Endodermal cell (in vitro differentiated cells): ENCODE measurements around the gene MBD3L4. TPM values are rescaled to one million over a fixed set of nuclear protein-coding genes. Genes with fewer than 3 reads are reported as not detected.

Experiments used
- DNase-seq: peaks from one replicate; pipeline ENCODE4 v3.0.0-alpha.2; 2017
- H3K27ac ChIP-seq: 2 replicates; pipeline ENCODE4 v1.5.1; 2013; ENCODE audit warnings: mild to moderate bottlenecking, low read depth, low read length, moderate library complexity
- H3K27me3 ChIP-seq: 2 replicates; pipeline ENCODE4 v1.6.1; 2013; ENCODE audit warnings: mild to moderate bottlenecking, low read length, moderate library complexity; ENCODE audit not compliant: insufficient read depth, control insufficient read depth, poor library complexity, severe bottlenecking
- H3K36me3 ChIP-seq: 2 replicates; pipeline ENCODE4 v1.7.0; 2013; ENCODE audit warnings: mild to moderate bottlenecking, low read length, moderate library complexity; ENCODE audit not compliant: control insufficient read depth, insufficient read depth
- H3K4me1 ChIP-seq: one replicate; pipeline ENCODE4 v1.7.0; 2013; ENCODE audit warnings: low read length; ENCODE audit not compliant: control insufficient read depth, insufficient read depth
- H3K4me3 ChIP-seq: 2 replicates; pipeline ENCODE4 v1.5.1; 2013; ENCODE audit warnings: mild to moderate bottlenecking, low read length, moderate library complexity
- H3K9ac ChIP-seq: 2 replicates; pipeline ENCODE4 v1.6.1; 2013; ENCODE audit warnings: mild to moderate bottlenecking, low read length, moderate library complexity; ENCODE audit not compliant: poor library complexity, severe bottlenecking; ENCODE audit errors: extremely low read depth
- H3K9me3 ChIP-seq: 2 replicates; pipeline ENCODE4 v1.6.1; 2013; ENCODE audit warnings: mild to moderate bottlenecking, low read length, moderate library complexity; ENCODE audit not compliant: control insufficient read depth
- H3K27ac Mint-ChIP-seq: 2 replicates; pipeline ENCODE4 v1.8.0; 2020; ENCODE audit warnings: mixed read lengths
- H3K27me3 Mint-ChIP-seq: 2 replicates; pipeline ENCODE4 v1.8.0; 2021; ENCODE audit warnings: mild to moderate bottlenecking, mixed read lengths; ENCODE audit not compliant: insufficient read depth
- H3K36me3 Mint-ChIP-seq: 2 replicates; pipeline ENCODE4 v1.8.0; 2020; ENCODE audit warnings: low read depth, mixed read lengths
- H3K4me1 Mint-ChIP-seq: 2 replicates; pipeline ENCODE4 v1.8.0; 2020; ENCODE audit warnings: mixed read lengths
- H3K4me3 Mint-ChIP-seq: 2 replicates; pipeline ENCODE4 v1.8.0; 2020; ENCODE audit warnings: mild to moderate bottlenecking, moderate library complexity, mixed read lengths
- H3K9me3 Mint-ChIP-seq: 2 replicates; pipeline ENCODE4 v1.8.0; 2020; ENCODE audit warnings: mild to moderate bottlenecking, mixed read lengths
- CTCF ChIP-seq: fragments of 200-600 bp; sonication (generic); conservative IDR thresholded peaks from 2 replicates; pipeline ENCODE4 v1.5.0; 2021; ENCODE audit warnings: antibody characterized with exemption, mild to moderate bottlenecking
- WGBS, 2 experiments: methylation state at CpG; one replicate each; pipeline versions ENCODE4 v1.1.5 to v1.1.7; 2013; ENCODE audit warnings: missing lambda C conversion rate in 2 of 2, mixed read lengths in 1 of 2; ENCODE audit not compliant: insufficient coverage in 1 of 2, insufficient read length in 1 of 2; 5-methylcytosine and 5-hydroxymethylcytosine counted together
- total RNA-seq, 2 donors: library from RNA; stranded (reverse); fragmentation: NEBNext Ultra II Directional in 1 of 2; extraction: Animal tissue kit (Norgen Biotek cat#: 25700) in 1 of 2; gene quantifications; 2 replicates in 1 of 2; 3 replicates in 1 of 2; pipeline ENCODE4 v1.2.1, GENCODE V29; 2021

The MBD3L4 gene
- total RNA-seq, 2 donors from 2014 or later: not detected

- Mint-ChIP-seq H3K27me3 (no peaks in the 10 kb centered on the region), H3K4me3 (no peak overlapping the region), H3K4me1 (no peaks in the 10 kb centered on the region), H3K36me3 (peaks cover 5% of the 10 kb centered on the region), H3K27ac (no peak overlapping the region), H3K9me3 (peaks cover 90% of the 10 kb centered on the region)
- 58 to 61% methylated on average over 5 to 7 of the region's 7 CpGs for WGBS, 2 experiments
- Histone ChIP-seq H3K4me1 (no peaks in the 10 kb centered on the region), H3K27ac (no peak overlapping the region), H3K4me3 (peak overlapping the region; percentile 29), H3K9ac (no peak overlapping the region), H3K36me3 (no peaks in the 10 kb centered on the region), H3K27me3 (no peaks in the 10 kb centered on the region), H3K9me3 (peaks cover 69% of the 10 kb centered on the region)
- DNase-seq: no peak
- TF ChIP-seq CTCF: no peak
Observed at GRCh38 chr19:6999933-7000332, 40.0 kb downstream of the MBD3L4 start.

- Mint-ChIP-seq H3K4me1 (no peaks in the 10 kb centered on the region), H3K4me3 (no peak overlapping the region), H3K36me3 (peaks cover 9% of the 10 kb centered on the region), H3K27me3 (no peaks in the 10 kb centered on the region), H3K27ac (no peak overlapping the region), H3K9me3 (peaks cover 92% of the 10 kb centered on the region)
- no peak overlapping the region for H3K4me3 ChIP-seq
- no peaks in the 10 kb centered on the region for H3K36me3 ChIP-seq
- H3K27me3 ChIP-seq: no peaks in the 10 kb centered on the region
- H3K27ac ChIP-seq: no peak overlapping the region
- no peak overlapping the region for H3K9ac ChIP-seq
- TF ChIP-seq CTCF: no peak
- peaks cover 73% of the 10 kb centered on the region for H3K9me3 ChIP-seq
- no peaks in the 10 kb centered on the region for H3K4me1 ChIP-seq
- 82 to 85% methylated on average over 6 to 15 of the region's 15 CpGs for WGBS, 2 experiments
- no peak for DNase-seq
Observed at GRCh38 chr19:6997679-6998445, 42.1 kb downstream of the MBD3L4 start.

GRCh38 chr19:6996810-6997209 lies 43.2 kb downstream of the MBD3L4 start:
- H3K9me3 ChIP-seq: peaks cover 69% of the 10 kb centered on the region
- no peak for DNase-seq
- Mint-ChIP-seq H3K27ac (no peak overlapping the region), H3K4me1 (no peaks in the 10 kb centered on the region), H3K9me3 (peaks cover 85% of the 10 kb centered on the region), H3K4me3 (no peak overlapping the region), H3K27me3 (no peaks in the 10 kb centered on the region), H3K36me3 (peaks cover 9% of the 10 kb centered on the region)
- no peak for TF ChIP-seq CTCF
- H3K9ac ChIP-seq: no peak overlapping the region
- no peak overlapping the region for H3K4me3 ChIP-seq
- 53 to 67% methylated on average over 3 to 4 of the region's 4 CpGs for WGBS, 2 experiments
- H3K27ac ChIP-seq: no peak overlapping the region
- H3K27me3 ChIP-seq: no peaks in the 10 kb centered on the region
- no peaks in the 10 kb centered on the region for H3K36me3 ChIP-seq
- H3K4me1 ChIP-seq: no peaks in the 10 kb centered on the region
